Measurements from ENCODE around the gene CD47.
A peak's percentile ranks its signal among the peaks of the same experiment; 100 is the strongest.

CD47 gene

GRCh38 chr3:108108416-108108815 is 17.6 kb upstream of the CD47 start:
- H3K9ac ChIP-seq, result no peak overlapping the region
- no peak for TF ChIP-seq Cebpa-rat (IDR thresholded peaks at IDR 0.05)
- H3K27ac ChIP-seq, result no peak overlapping the region
- no peak overlapping the region for H3K4me3 ChIP-seq
- no peaks in the 10 kb centered on the region for H4K20me1 ChIP-seq
- no peaks in the 10 kb centered on the region for H3K27me3 ChIP-seq
- H3K4me1 ChIP-seq, result peaks cover 0 to 21% (median 15%) of the 10 kb centered on the region in 10 experiments; a peak in 15 of 20 replicates
- no peaks in the 10 kb centered on the region for H3K36me3 ChIP-seq
- H3K9me3 ChIP-seq (replicated peaks in 1 of 11), result no peaks in the 10 kb centered on the region
- H3K4me2 ChIP-seq, result no peak overlapping the region

- H3K4me1 ChIP-seq, result peaks cover 15 to 36% (median 30%) of the 10 kb centered on the region in 10 experiments
- TF ChIP-seq Cebpa-rat (IDR thresholded peaks at IDR 0.05), result no peak
Observed at GRCh38 chr3:108106449-108106848, 15.6 kb upstream of the CD47 start.

GRCh38 chr3:108106031-108106430 is 15.2 kb upstream of the CD47 start:
- peak overlapping the region in 8 of 11 experiments; percentile 17 to 64 (median 58); a peak in 16 of 22 replicates for H3K4me2 ChIP-seq
- no peak overlapping the region for H3K27ac ChIP-seq

More at GRCh38 chr3:108106449-108106848, 15.6 kb upstream of the CD47 start:
- H3K4me3 ChIP-seq, result no peak overlapping the region
- peak overlapping the region in 1 of 11 experiments; percentile 52; a peak in 1 of 22 replicates for H3K4me2 ChIP-seq
- H3K27ac ChIP-seq, result no peak overlapping the region
- no peaks in the 10 kb centered on the region for H3K27me3 ChIP-seq
- H4K20me1 ChIP-seq, result no peaks in the 10 kb centered on the region
- H3K9ac ChIP-seq, result no peak overlapping the region
- no peaks in the 10 kb centered on the region for H3K9me3 ChIP-seq (replicated peaks in 1 of 11)
- H3K36me3 ChIP-seq, result no peaks in the 10 kb centered on the region

GRCh38 chr3:108103886-108104797 is 13.3 kb upstream of the CD47 start:
- H3K36me3 ChIP-seq, result no peaks in the 10 kb centered on the region
- H3K4me3 ChIP-seq, result no peak overlapping the region
- no peaks in the 10 kb centered on the region for H3K27me3 ChIP-seq
- H4K20me1 ChIP-seq, result no peaks in the 10 kb centered on the region
- H3K4me2 ChIP-seq, result 0 out of 22 replicates have a peak overlapping the region, but pooled peaks of 1 of the 11 experiments have one; percentile 12
- TF ChIP-seq Cebpa-rat (IDR thresholded peaks at IDR 0.05), result no peak
- H3K4me1 ChIP-seq, result peaks cover 39 to 59% (median 54%) of the 10 kb centered on the region in 10 experiments
- H3K9me3 ChIP-seq (replicated peaks in 1 of 11), result no peaks in the 10 kb centered on the region
- H3K9ac ChIP-seq, result no peak overlapping the region
- H3K27ac ChIP-seq, result no peak overlapping the region

More at GRCh38 chr3:108106031-108106430, 15.2 kb upstream of the CD47 start:
- H3K36me3 ChIP-seq, result no peaks in the 10 kb centered on the region
- no peaks in the 10 kb centered on the region for H3K27me3 ChIP-seq
- H4K20me1 ChIP-seq, result no peaks in the 10 kb centered on the region
- TF ChIP-seq Cebpa-rat (IDR thresholded peaks at IDR 0.05), result no peak
- H3K9ac ChIP-seq, result no peak overlapping the region
- H3K9me3 ChIP-seq (replicated peaks in 1 of 11), result no peaks in the 10 kb centered on the region
- no peak overlapping the region for H3K4me3 ChIP-seq
- peaks cover 20 to 40% (median 35%) of the 10 kb centered on the region in 10 experiments for H3K4me1 ChIP-seq

- no peaks in the 10 kb centered on the region for H3K9me3 ChIP-seq (replicated peaks in 1 of 11)
- H3K27me3 ChIP-seq, result no peaks in the 10 kb centered on the region
- H3K36me3 ChIP-seq, result no peaks in the 10 kb centered on the region
- peaks cover 45 to 66% (median 58%) of the 10 kb centered on the region in 10 experiments for H3K4me1 ChIP-seq
- H3K4me2 ChIP-seq, result peak overlapping the region in 10 of 11 experiments; percentile 41 to 90 (median 82); a peak in 15 of 22 replicates
- H3K27ac ChIP-seq, result peak overlapping the region in 8 of 11 experiments; percentile 3 to 83 (median 56); a peak in 12 of 22 replicates
- no peak overlapping the region for H3K9ac ChIP-seq
- no peak overlapping the region for H3K4me3 ChIP-seq
- H4K20me1 ChIP-seq, result no peaks in the 10 kb centered on the region
- TF ChIP-seq Cebpa-rat (IDR thresholded peaks at IDR 0.05), result no peak
Observed at GRCh38 chr3:108103040-108103751, 12.4 kb upstream of the CD47 start.

- H3K36me3 ChIP-seq, result no peaks in the 10 kb centered on the region
- H3K4me1 ChIP-seq, result peaks cover 45 to 65% (median 56%) of the 10 kb centered on the region in 10 experiments
- no peaks in the 10 kb centered on the region for H4K20me1 ChIP-seq
- H3K4me2 ChIP-seq, result peak overlapping the region; percentile 41 to 90 (median 82)
- H3K9me3 ChIP-seq (replicated peaks in 1 of 11), result no peaks in the 10 kb centered on the region
- H3K27me3 ChIP-seq, result no peaks in the 10 kb centered on the region
- H3K4me3 ChIP-seq, result no peak overlapping the region
- peak overlapping the region in 9 of 11 experiments; percentile 74 to 87 (median 83); a peak in 18 of 22 replicates for H3K27ac ChIP-seq
- TF ChIP-seq Cebpa-rat (IDR thresholded peaks at IDR 0.05), result no peak
- 0 out of 22 replicates have a peak overlapping the region, but pooled peaks of 2 of the 11 experiments have one; percentile 7 to 10 for H3K9ac ChIP-seq
Observed at GRCh38 chr3:108102420-108103039, 11.7 kb upstream of the CD47 start.

GRCh38 chr3:108100906-108101660 is 10.3 kb upstream of the CD47 start:
- Histone ChIP-seq H3K4me3 (no peak overlapping the region), H3K9me3 (replicated peaks in 1 of 11) (peaks cover 0 to 5% (median 0%) of the 10 kb centered on the region in 11 experiments; a peak in 1 of 22 replicates), H3K4me1 (peaks cover 45 to 65% (median 53%) of the 10 kb centered on the region in 10 experiments), H3K9ac (peak overlapping the region in 9 of 11 experiments; percentile 19 to 67 (median 63); a peak in 12 of 22 replicates), H4K20me1 (no peaks in the 10 kb centered on the region), H3K36me3 (no peaks in the 10 kb centered on the region), H3K27me3 (no peaks in the 10 kb centered on the region), H3K4me2 (peak overlapping the region; percentile 64 to 90 (median 82)), H3K27ac (peak overlapping the region in 9 of 11 experiments; percentile 74 to 87 (median 83); a peak in 19 of 22 replicates)
- peak in 3 of 11 experiments; percentile 28 to 61 (median 50); a peak in 3 of 22 replicates for TF ChIP-seq Cebpa-rat (IDR thresholded peaks at IDR 0.05)
